ENCODE measurements around the gene TMX1.

TMX1 gene

GRCh38 chr14:51294951-51295525 lies 55.0 kb downstream of the TMX1 start:
- no peak for DNase-seq

DNA sequence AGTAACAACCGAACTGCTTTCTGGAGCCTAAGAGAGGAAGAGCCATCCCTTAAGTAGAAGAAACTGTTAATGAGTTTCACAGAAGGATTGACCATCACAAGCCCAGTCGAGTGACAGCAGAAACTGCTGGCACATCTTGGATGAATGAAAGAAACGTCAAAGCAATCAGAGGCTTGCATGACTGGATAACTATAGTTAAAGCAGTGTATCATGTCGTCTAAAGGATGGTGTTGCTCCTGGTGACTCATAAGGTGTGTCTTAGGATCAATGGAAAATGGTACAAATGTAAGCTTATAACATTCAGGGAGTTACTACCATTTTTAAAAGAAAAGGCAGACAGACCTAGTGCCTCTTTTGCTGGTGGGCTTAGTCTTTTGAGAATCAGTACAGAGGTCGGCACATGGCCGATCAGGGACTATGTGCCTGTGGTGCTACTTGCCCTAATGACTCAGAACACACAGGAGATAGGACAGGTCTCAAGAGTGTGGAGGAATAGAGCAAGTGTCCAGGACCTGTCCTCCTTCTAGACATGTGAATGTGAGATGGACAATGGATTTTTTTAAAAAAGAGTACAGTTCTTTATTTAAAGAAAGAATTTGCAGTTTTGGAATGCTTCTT lies 55.7 kb downstream of the TMX1 start:
- no peak for DNase-seq

DNA sequence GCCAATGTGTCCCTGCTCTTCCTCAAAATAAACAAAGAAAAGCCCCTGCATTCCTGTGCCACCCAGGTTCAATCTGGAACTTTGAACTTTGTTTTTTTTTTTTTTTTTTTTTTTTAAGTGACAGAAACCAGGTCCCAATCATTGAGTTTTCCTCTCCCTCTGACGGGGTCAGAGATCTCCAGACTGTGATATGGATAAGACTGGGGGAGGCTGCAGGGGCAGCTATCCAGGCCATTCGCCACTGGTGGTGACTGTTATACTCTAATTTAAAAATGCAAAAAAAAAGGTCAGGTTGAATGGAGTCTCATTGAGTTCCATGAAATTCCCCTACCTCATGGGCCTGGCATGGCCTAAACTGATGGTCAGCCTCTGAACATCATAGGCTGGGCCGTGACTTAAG lies 57.0 kb downstream of the TMX1 start:
- DNase-seq, result no peak

DNA sequence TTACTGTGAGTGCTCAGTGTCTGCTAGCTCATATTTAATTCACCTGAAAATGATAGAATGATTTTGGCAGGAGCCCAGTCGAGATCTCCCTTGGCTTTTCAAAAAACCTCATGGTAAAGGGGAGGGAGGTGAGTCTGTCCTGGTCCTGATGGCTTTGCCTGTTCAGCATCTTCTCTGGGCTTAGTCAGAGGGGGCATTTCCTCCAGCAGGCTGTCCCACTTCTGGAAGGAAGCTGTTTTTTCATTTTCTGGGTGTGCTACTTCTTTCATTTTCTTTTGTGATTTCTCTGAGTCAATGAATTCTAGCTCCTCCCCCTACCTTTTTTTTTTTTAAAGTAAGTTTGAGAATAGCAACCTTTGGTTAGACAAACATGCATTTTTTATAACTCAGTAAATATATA lies 58.8 kb downstream of the TMX1 start:
- DNase-seq, result no peak

DNA sequence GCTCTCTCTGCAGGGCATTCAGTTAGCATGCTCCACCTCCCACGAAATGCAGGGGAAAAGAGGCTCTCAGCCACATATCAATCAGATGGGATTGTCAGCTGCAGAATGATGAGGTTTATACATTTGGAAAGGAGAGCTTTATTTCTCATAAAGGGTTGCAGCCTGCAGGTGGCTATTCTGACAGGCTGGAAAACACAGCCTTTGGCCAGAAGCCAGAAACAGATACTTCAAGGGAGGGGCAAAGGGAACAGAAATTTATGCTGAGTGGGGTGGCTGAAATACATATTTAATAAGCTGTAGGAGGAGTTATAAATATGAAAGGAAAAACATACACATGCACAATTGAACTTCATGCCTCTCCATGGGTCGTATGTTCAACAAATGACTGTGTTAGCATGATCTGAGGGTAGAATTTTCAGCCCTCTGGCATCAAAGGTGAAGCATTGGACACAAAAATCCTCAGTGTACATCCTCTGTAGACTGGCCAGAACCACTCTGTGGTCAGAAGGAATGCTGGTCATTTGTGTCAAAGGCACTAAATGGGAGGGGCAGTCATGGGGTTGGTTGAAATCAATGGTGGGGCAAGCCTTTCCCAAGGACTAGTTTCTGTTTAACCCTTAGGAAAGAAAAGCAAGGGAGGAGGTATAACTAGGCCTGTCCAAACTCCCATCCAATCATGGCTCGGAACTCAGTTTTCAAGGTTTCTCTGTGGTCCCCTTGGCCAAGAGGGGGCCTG lies 62.4 kb downstream of the TMX1 start:
- DNase-seq, result no peak

DNA sequence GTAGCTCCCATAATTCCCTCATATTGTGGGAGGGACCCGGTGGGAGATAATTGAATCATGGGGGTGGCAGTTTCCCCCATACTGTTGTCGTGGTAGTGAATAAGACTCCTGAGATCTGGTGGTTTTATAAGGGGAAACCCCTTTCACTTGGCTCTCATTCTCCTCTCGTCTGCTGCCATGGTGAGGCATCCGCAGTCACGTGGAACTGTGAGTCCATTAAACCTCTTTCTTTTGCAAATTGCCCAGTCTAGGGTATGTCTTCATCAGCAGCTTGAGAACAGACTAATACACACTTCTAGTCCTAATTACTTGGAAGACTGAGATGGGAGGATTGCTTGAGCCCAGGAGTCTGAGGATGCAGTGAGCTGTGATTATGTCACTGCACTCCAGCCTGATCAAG lies 64.4 kb downstream of the TMX1 start:
- DNase-seq, result no peak

- DNase-seq, result no peak
Measured at GRCh38 chr14:51304941-51305340, 64.9 kb downstream of the TMX1 start.

GRCh38 chr14:51305751-51306150 lies 65.7 kb downstream of the TMX1 start:
- DNase-seq, result no peak

Measured in CD4-positive, alpha-beta T cell treated with Interleukin-12 subunit alpha and Interleukin-12 subunit beta, for 1 hour (primary cell).